Smooth muscle cell (in vitro differentiated cells): Measurements from ENCODE around the gene FGF14. TPM values are rescaled to one million over a fixed set of nuclear protein-coding genes. Genes with fewer than 3 reads are reported as not detected.

Source experiments
- DNase-seq: peaks from one replicate; lab custom pipeline; 2025; ENCODE audit not compliant: unreplicated experiment; lab: John Stamatoyannopoulos, UW
- H2AFZ ChIP-seq: fragments of 200-600 bp; sonication (generic); 2 replicates; pipeline ENCODE4 v1.6.0; 2016; ENCODE audit warnings: antibody characterized with exemption, low read depth, mild to moderate bottlenecking
- H3F3A ChIP-seq: fragments of 200-600 bp; sonication (generic); 2 replicates; pipeline ENCODE4 v1.6.0; 2017; ENCODE audit warnings: antibody characterized with exemption, low read depth
- H3K27ac ChIP-seq: fragments of 200-600 bp; sonication (generic); 2 replicates; pipeline ENCODE4 v1.5.1; 2016; ENCODE audit warnings: low read depth, mild to moderate bottlenecking
- H3K27me3 ChIP-seq: fragments of 200-600 bp; sonication (generic); 2 replicates; pipeline ENCODE4 v1.6.1; 2016; ENCODE audit warnings: low read depth, mild to moderate bottlenecking
- H3K36me3 ChIP-seq: fragments of 200-600 bp; sonication (generic); 2 replicates; pipeline ENCODE4 v1.5.1; 2016; ENCODE audit warnings: low read depth
- H3K4me1 ChIP-seq: fragments of 200-600 bp; sonication (generic); 2 replicates; pipeline ENCODE4 v1.5.1; 2016; ENCODE audit warnings: low read depth
- H3K4me2 ChIP-seq: fragments of 200-600 bp; sonication (generic); 2 replicates; pipeline ENCODE4 v1.6.0; 2016; ENCODE audit warnings: mild to moderate bottlenecking
- H3K4me3 ChIP-seq: fragments of 200-600 bp; sonication (generic); 2 replicates; pipeline ENCODE4 v1.5.1; 2016; ENCODE audit warnings: mild to moderate bottlenecking
- H3K79me2 ChIP-seq: fragments of 200-600 bp; sonication (generic); 2 replicates; pipeline ENCODE4 v1.6.0; 2016; ENCODE audit warnings: low read depth, mild to moderate bottlenecking
- H3K9ac ChIP-seq: fragments of 200-600 bp; sonication (generic); 2 replicates; pipeline ENCODE4 v1.6.0; 2016; ENCODE audit warnings: low read depth
- H3K9me3 ChIP-seq: fragments of 200-600 bp; sonication (generic); replicated peaks from 2 replicates; pipeline ENCODE4 v1.5.1; 2016; ENCODE audit warnings: low read depth
- H4K20me1 ChIP-seq: fragments of 200-600 bp; sonication (generic); 2 replicates; pipeline ENCODE4 v1.6.0; 2016; ENCODE audit warnings: low read depth
- CTCF ChIP-seq: fragments of 200-600 bp; sonication (generic); IDR thresholded peaks from 2 replicates; pipeline ENCODE4 v1.5.1; 2017; ENCODE audit warnings: borderline replicate concordance, mild to moderate bottlenecking, antibody characterized with exemption; ENCODE audit not compliant: insufficient read depth, poor library complexity, severe bottlenecking
- WGBS: methylation state at CpG from one replicate; pipeline ENCODE4 v1.1.7; 2016; ENCODE audit warnings: low lambda C conversion rate; 5-methylcytosine and 5-hydroxymethylcytosine counted together
- polyA plus RNA-seq: library from polyadenylated mRNA; unstranded; fragments of >200 nt; fragmentation: Nextera tagmentation; extraction: Ambion mirVana; gene quantifications from 2 replicates; pipeline ENCODE4 v1.2.1, GENCODE V29; 2016
- total RNA-seq: library from RNA; depleted of rRNA; stranded (reverse); fragments of >200 nt; gene quantifications from 2 replicates; pipeline ENCODE4 v1.2.3, GENCODE V29; 2014

The FGF14 gene
- total and polyA plus RNA-seq, 2 experiments from 2014 or later, result 0.23 TPM; not detected in 1

DNA sequence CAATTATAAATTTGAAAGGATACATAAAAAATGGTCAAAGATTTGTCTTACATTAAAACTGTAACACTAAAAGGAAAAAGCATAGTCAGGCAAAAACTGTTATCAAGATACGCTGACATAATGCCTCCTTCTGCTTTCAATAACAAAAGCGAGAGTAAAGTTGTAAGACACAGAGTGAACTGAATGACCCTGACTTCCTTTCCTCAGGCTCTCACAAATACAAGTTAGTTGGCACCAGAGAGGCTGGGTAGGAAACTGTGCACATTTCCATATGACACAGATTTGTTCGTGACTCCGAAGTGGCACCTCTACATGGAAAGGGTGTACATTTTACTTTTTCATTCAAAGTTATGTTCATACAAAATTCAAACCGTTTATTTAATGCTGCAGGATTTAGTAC, 15.4 kb downstream of the FGF14 start:
- Histone ChIP-seq H3K4me3 (no peak overlapping the region), H3K9ac (no peak overlapping the region), H3K27me3 (no peaks in the 10 kb centered on the region), H3K4me1 (no peaks in the 10 kb centered on the region), H3K9me3 (no peaks in the 10 kb centered on the region), H3K36me3 (no peaks in the 10 kb centered on the region), H3K79me2 (no peaks in the 10 kb centered on the region), H2AFZ (no peak overlapping the region), H3K27ac (no peak overlapping the region), H4K20me1 (no peaks in the 10 kb centered on the region), H3K4me2 (no peak overlapping the region), H3F3A (no peaks in the 10 kb centered on the region)
- no peak for TF ChIP-seq CTCF
- no peak for DNase-seq
- 80% methylated on average over 5 of the region's 5 CpGs for WGBS

- Histone ChIP-seq H3K9me3 (no peaks in the 10 kb centered on the region), H3K9ac (no peak overlapping the region), H3K27ac (no peak overlapping the region), H4K20me1 (no peaks in the 10 kb centered on the region), H3K4me3 (no peak overlapping the region), H3K79me2 (no peaks in the 10 kb centered on the region), H3K36me3 (no peaks in the 10 kb centered on the region), H3F3A (no peaks in the 10 kb centered on the region), H2AFZ (no peak overlapping the region), H3K4me2 (no peak overlapping the region), H3K4me1 (peaks cover 2% of the 10 kb centered on the region), H3K27me3 (peaks cover 7% of the 10 kb centered on the region)
- TF ChIP-seq CTCF, result no peak
- 85% methylated on average over 1 of the region's 1 CpG for WGBS
- DNase-seq, result no peak
Measured at GRCh38 chr13:102380012-102380411, 21.8 kb downstream of the FGF14 start.

DNA sequence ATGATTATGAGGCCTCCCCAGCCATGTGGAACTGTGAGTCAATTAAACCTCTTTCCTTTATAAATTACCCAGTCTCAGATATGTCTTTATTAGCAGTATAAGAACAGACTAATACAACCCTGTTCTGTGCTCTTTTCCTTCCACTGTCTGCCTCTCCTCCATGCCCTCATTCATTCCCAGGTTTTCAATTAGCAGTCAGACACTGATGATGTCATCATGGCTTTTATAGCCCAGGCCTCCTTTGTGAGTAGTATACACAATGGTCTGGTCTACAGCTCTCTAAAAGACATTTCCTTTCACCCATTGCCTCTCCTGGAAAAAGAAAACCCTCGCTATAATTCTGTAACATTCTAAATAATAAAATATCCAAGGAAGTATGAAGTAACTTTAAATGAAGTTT, 25.5 kb downstream of the FGF14 start:
- DNase-seq, result no peak
- Histone ChIP-seq H4K20me1 (no peaks in the 10 kb centered on the region), H3K27ac (no peak overlapping the region), H3K4me3 (no peak overlapping the region), H2AFZ (no peak overlapping the region), H3F3A (no peaks in the 10 kb centered on the region), H3K4me1 (peaks cover 2% of the 10 kb centered on the region), H3K9me3 (no peaks in the 10 kb centered on the region), H3K9ac (no peak overlapping the region), H3K4me2 (no peak overlapping the region), H3K36me3 (no peaks in the 10 kb centered on the region), H3K27me3 (peaks cover 7% of the 10 kb centered on the region), H3K79me2 (no peaks in the 10 kb centered on the region)
- no peak for TF ChIP-seq CTCF
- 95% methylated on average over 1 of the region's 1 CpG for WGBS

- Histone ChIP-seq H3K36me3 (no peaks in the 10 kb centered on the region), H4K20me1 (no peaks in the 10 kb centered on the region), H3F3A (no peaks in the 10 kb centered on the region), H3K4me3 (no peak overlapping the region), H3K4me2 (no peak overlapping the region), H3K27ac (no peak overlapping the region), H2AFZ (no peak overlapping the region), H3K9me3 (no peaks in the 10 kb centered on the region), H3K9ac (no peak overlapping the region), H3K4me1 (peaks cover 2% of the 10 kb centered on the region), H3K27me3 (peaks cover 3% of the 10 kb centered on the region), H3K79me2 (no peaks in the 10 kb centered on the region)
- WGBS, result 84% methylated on average over 1 of the region's 1 CpG
- DNase-seq, result no peak
- no peak for TF ChIP-seq CTCF
Measured at GRCh38 chr13:102374726-102375125, 27.1 kb downstream of the FGF14 start.
